Measurements from ENCODE around the gene SAA2. TPM values are rescaled to one million over a fixed set of nuclear protein-coding genes. Genes with fewer than 3 reads are reported as not detected.
"Not testable (repeated sequence)": the region's sequence is repeated elsewhere in the genome, so short reads cannot be mapped to it uniquely, and the experiment has no call there.

Gene SAA2
- total RNA-seq, 1 donor from 2014 or later = 24.7 TPM

DNA sequence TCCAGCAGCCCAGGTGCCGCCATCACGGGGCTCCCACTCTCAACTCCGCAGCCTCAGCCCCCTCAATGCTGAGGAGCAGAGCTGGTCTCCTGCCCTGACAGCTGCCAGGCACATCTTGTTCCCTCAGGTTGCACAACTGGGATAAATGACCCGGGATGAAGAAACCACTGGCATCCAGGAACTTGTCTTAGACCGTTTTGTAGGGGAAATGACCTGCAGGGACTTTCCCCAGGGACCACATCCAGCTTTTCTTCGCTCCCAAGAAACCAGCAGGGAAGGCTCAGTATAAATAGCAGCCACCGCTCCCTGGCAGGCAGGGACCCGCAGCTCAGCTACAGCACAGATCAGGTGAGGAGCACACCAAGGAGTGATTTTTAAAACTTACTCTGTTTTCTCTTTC is 17.5 kb upstream of the SAA2 start, which contains the start of gene SAA1:
Gene SAA1 (plus strand): TSS at position 316 of the 400 bp plus-strand sequence. CDS start 624 bp downstream, outside the sequence.
- Histone ChIP-seq H3K9me3 (no peaks in the 10 kb centered on the region), H3K4me1 (peaks cover 5% of the 10 kb centered on the region), H3K4me3 (no peak within 1 kb of the TSS), H3K36me3 (no peaks in the 10 kb centered on the region), H3K27ac (no peak within 1 kb of the TSS), H3K27me3 (ENCODE audit: low read depth) (no peaks in the 10 kb centered on the region)
- intact Hi-C loops (cut with DNase I) = no loop called here
- TF ChIP-seq, protein P1, sequence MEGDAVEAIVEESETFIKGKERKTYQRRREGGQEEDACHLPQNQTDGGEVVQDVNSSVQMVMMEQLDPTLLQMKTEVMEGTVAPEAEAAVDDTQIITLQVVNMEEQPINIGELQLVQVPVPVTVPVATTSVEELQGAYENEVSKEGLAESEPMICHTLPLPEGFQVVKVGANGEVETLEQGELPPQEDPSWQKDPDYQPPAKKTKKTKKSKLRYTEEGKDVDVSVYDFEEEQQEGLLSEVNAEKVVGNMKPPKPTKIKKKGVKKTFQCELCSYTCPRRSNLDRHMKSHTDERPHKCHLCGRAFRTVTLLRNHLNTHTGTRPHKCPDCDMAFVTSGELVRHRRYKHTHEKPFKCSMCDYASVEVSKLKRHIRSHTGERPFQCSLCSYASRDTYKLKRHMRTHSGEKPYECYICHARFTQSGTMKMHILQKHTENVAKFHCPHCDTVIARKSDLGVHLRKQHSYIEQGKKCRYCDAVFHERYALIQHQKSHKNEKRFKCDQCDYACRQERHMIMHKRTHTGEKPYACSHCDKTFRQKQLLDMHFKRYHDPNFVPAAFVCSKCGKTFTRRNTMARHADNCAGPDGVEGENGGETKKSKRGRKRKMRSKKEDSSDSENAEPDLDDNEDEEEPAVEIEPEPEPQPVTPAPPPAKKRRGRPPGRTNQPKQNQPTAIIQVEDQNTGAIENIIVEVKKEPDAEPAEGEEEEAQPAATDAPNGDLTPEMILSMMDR (IDR thresholded peaks at IDR 0.05) = no peak
- DNase-seq (no peak), ATAC-seq (peak in 1 of 2 donors; percentile 45)

DNA sequence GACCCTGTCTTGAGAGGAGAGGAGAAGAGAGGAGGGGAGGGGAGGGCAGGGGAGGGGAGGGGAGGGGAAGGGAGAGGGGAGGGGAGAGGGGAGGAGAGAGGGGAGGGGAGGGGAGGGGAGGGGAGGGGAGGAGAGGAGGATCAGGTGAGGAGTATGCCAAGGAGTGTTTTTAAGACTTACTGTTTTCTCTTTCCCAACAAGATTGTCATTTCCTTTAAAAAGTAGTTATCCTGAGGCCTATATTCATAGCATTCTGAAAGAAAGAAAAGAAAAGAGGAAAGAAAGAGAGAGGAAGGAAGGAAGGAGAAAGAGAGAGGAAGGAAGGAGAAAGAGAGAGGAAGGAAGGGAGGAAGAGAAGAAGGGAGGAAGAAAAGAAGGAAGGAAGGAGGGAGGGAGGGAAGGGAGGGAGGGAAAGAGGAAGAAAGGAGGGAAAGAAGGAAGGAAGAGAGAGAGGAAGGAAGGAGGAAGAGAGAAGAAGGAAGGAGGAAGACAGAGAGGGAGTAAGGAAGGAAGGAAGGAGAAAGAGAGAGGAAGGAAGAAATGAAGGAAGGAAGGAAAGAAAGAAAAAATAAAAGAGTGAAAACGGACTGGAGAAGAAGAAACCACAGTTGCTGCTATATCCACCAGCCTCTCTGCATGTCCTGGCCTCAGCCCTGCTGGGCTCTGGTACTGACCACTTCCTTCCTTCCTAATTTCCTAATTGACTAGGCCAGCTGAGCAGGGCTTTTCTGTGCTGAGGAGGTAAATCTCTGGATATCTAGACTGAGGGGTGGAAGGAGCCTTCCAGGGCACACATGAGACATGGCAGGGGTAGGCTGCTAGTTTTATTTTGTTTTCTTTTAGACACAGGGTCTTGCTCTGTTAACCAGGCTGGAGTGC is 16.4 kb upstream of the SAA2 start:
- Histone ChIP-seq H3K4me1 (peaks cover 5% of the 10 kb centered on the region), H3K27me3 (ENCODE audit: low read depth) (no peaks in the 10 kb centered on the region), H3K36me3 (no peaks in the 10 kb centered on the region), H3K9me3 (no peaks in the 10 kb centered on the region), H3K27ac (no peak overlapping the region), H3K4me3 (no peak overlapping the region)
- intact Hi-C loops (cut with DNase I) = no loop called here
- TF ChIP-seq, protein P1 (IDR thresholded peaks at IDR 0.05) = no peak
- DNase-seq (no peak), ATAC-seq (peak in 1 of 2 donors; percentile 40)

DNA sequence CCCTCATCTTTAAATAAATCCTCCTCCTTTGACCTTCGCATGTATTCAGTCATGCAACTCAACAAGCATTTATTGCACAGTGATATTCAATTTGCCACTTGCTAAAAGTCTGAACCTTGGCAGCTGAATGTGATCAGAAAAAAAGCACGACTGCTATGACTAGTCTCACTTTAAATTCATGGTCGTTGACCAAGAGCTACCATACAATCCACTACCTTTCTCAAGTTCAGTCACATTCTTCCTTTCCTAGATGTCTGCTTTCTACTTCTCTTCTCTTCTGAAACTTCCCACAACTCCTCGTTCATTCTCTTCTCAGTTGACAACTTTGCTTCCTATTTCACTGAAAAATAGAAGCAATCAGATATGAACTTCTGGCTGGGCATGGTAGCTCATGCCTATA is 15.6 kb upstream of the SAA2 start:
- intact Hi-C loops (cut with DNase I) = no loop called here
- H3K4me1 ChIP-seq = peaks cover 5% of the 10 kb centered on the region
- ATAC-seq = no peak
- TF ChIP-seq, protein P1 (IDR thresholded peaks at IDR 0.05) = no peak
- H3K27me3 ChIP-seq (ENCODE audit: low read depth) = no peaks in the 10 kb centered on the region
- no peak overlapping the region for H3K4me3 ChIP-seq
- H3K9me3 ChIP-seq = no peaks in the 10 kb centered on the region
- no peak for DNase-seq
- H3K27ac ChIP-seq = no peak overlapping the region
- no peaks in the 10 kb centered on the region for H3K36me3 ChIP-seq

DNA sequence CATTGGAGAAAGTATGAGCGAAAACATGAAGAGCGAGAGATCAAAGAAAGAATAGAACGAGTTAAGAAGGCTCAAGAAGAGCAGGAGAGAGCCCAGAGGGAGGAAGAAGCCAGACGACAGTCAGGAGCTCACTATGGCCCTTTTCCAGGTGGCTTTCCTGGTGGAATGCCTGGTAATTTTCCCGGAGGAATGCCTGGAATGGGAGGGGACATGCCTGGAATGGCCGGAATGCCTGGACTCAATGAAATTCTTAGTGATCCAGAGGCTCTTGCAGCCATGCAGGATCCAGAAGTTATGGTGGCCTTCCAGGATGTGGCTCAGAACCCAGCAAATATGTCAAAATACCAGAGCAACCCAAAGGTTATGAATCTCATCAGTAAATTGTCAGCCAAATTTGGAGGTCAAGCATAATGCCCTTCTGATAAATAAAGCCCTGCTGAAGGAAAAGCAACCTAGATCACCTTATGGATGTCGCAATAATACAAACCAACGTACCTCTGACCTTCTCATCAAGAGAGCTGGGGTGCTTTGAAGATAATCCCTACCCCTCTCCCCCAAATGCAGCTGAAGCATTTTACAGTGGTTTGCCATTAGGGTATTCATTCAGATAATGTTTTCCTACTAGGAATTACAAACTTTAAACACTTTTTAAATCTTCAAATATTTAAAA is 14.3 kb upstream of the SAA2 start:
- H3K27me3 ChIP-seq (ENCODE audit: low read depth); H3K9me3 ChIP-seq; H3K27ac ChIP-seq; DNase-seq; ATAC-seq; H3K4me3 ChIP-seq; H3K36me3 ChIP-seq; intact Hi-C loops (cut with DNase I); H3K4me1 ChIP-seq: not testable (repeated sequence)

DNA sequence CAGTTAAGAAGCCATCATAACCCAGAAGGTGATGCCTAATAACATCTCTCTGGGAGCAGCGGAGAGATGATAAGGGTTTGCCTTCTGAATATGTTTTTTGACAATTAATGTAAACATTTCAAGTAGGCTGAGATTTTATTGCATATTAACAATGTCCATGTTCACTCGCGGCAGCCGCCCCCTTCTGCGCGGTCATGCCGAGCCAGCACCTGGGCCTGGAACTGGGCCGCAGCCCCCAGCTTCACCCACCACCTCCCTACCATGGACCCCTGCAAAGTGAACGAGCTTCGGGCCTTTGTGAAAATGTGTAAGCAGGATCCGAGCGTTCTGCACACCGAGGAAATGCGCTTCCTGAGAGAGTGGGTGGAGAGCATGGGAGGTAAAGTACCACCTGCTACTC is 13.3 kb upstream of the SAA2 start:
- Histone ChIP-seq H3K27me3 (ENCODE audit: low read depth) (no peaks in the 10 kb centered on the region), H3K27ac (no peak overlapping the region), H3K4me1 (peaks cover 5% of the 10 kb centered on the region), H3K36me3 (no peaks in the 10 kb centered on the region), H3K4me3 (no peak overlapping the region), H3K9me3 (no peaks in the 10 kb centered on the region)
- DNase-seq (no peak), ATAC-seq (no peak)
- TF ChIP-seq, protein P1 (IDR thresholded peaks at IDR 0.05) = no peak
- intact Hi-C loops (cut with DNase I) = no loop called here

DNA sequence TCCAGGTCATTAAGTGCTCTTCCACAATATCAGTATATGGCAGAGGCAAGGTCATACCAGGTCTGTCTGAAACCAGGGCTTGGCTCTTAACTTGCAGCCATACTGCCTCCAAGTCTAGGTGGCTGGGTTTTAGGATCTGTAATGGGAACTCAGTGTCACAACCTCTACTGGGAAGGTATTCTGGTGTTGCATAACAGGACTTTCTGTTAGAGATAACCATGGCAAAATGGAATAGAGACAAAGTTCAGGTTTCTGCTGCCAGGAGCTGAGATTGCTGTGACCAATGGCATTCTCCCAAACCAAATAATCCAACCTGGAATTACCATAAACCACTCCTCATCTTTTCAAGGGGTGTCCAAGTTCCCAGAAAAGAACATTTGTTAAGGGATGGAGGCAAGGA is 10.8 kb upstream of the SAA2 start:
- TF ChIP-seq, protein P1 (IDR thresholded peaks at IDR 0.05) = no peak
- ATAC-seq = no peak
- Histone ChIP-seq H3K27ac (no peak overlapping the region), H3K4me1 (no peaks in the 10 kb centered on the region), H3K4me3 (no peak overlapping the region), H3K27me3 (ENCODE audit: low read depth) (no peaks in the 10 kb centered on the region), H3K36me3 (no peaks in the 10 kb centered on the region), H3K9me3 (no peaks in the 10 kb centered on the region)
- intact Hi-C loops (cut with DNase I) = no loop called here
- no peak for DNase-seq

Data from lower lobe of right lung (tissue), 2 donors.